ENCODE data around the gene CRTC1.

CRTC1 gene

DNA sequence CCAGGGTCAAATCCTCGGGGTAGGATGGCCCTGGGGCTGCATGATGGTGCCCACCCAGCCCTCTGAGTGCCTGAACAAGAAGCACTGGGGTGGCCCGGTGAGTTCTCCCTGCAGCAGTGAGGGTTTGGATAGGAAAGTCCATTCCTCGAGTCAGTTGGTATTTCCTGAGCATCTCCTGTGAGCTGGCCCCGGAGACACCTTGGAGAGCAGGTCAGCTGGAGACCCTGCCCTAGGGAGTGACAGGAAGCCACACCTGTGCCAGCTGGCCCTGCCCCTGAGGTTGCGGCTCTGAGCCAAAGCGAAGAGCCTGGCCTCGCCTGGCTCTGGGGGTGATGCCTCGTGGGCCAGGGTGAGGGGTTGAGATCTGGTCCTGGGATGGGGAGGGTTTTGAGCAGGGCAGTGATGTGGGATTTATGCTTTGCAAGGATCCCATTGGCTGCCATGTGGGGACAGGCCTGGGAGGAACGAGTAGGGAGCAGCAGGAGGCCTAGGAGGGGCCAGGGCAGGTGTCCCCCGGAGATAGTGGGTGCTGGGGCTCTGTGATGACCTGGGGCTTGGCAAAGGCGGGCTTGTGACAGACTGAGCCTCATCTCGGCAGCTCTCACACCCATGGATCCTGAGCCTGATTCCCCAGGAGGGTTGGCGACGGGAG lies 16.0 kb downstream of the CRTC1 start:
- no peak for ATAC-seq

DNA sequence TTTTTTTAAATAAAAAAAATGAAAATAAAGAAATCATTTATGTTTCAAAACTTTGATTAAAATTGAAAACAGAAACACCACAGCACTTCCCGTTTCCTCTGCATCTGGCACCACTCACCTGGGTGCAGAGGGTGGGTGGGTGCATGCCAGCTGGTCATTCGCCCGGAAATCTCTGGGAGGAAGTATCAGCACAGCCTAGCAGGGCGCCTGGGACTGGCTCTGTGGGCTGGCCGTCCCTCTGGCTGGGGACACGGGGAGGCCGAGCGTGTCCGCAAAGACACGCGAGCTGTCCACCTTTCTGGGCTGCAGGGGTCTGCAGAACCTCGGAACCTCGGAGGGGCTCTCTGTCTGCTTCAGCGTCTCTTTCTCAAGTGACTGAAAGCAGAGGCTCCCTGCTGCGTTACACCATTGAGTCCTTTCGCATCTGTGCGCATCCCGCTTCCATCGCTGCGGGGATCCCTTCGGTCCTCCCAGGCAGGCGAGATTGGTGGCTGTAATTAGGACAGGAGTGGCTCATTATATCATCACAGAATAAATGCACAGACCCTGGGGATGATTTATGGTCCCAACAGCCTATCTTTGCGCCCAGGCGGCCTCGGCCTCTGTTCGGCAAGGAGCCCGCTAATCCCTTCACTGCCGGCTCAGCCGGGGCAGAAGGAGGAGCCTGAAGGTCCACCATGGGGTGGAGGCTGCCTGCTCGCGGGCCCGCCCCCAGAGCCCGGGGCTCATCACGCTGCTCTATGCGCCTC lies 17.2 kb downstream of the CRTC1 start:
- TF ChIP-seq, protein P1, sequence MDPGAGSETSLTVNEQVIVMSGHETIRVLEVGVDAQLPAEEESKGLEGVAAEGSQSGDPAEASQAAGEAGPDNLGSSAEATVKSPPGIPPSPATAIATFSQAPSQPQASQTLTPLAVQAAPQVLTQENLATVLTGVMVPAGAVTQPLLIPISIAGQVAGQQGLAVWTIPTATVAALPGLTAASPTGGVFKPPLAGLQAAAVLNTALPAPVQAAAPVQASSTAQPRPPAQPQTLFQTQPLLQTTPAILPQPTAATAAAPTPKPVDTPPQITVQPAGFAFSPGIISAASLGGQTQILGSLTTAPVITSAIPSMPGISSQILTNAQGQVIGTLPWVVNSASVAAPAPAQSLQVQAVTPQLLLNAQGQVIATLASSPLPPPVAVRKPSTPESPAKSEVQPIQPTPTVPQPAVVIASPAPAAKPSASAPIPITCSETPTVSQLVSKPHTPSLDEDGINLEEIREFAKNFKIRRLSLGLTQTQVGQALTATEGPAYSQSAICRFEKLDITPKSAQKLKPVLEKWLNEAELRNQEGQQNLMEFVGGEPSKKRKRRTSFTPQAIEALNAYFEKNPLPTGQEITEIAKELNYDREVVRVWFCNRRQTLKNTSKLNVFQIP (CRISPR knock-in tag; IDR thresholded peaks at IDR 0.05; ENCODE audit: borderline replicate concordance, low read depth) = no peak
- TF ChIP-seq, protein P2, sequence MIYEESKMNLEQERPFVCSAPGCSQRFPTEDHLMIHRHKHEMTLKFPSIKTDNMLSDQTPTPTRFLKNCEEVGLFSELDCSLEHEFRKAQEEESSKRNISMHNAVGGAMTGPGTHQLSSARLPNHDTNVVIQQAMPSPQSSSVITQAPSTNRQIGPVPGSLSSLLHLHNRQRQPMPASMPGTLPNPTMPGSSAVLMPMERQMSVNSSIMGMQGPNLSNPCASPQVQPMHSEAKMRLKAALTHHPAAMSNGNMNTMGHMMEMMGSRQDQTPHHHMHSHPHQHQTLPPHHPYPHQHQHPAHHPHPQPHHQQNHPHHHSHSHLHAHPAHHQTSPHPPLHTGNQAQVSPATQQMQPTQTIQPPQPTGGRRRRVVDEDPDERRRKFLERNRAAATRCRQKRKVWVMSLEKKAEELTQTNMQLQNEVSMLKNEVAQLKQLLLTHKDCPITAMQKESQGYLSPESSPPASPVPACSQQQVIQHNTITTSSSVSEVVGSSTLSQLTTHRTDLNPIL (CRISPR knock-in tag; IDR thresholded peaks at IDR 0.05; ENCODE audit: low read depth) = no peak
- TF ChIP-seq ZFP30 (CRISPR knock-in tag; IDR thresholded peaks at IDR 0.05) = no peak
- TF ChIP-seq RARB (CRISPR knock-in tag; IDR thresholded peaks at IDR 0.05) = no peak
- no peak for TF ChIP-seq ZNF8 (CRISPR knock-in tag; IDR thresholded peaks at IDR 0.05)
- TF ChIP-seq, protein P3, sequence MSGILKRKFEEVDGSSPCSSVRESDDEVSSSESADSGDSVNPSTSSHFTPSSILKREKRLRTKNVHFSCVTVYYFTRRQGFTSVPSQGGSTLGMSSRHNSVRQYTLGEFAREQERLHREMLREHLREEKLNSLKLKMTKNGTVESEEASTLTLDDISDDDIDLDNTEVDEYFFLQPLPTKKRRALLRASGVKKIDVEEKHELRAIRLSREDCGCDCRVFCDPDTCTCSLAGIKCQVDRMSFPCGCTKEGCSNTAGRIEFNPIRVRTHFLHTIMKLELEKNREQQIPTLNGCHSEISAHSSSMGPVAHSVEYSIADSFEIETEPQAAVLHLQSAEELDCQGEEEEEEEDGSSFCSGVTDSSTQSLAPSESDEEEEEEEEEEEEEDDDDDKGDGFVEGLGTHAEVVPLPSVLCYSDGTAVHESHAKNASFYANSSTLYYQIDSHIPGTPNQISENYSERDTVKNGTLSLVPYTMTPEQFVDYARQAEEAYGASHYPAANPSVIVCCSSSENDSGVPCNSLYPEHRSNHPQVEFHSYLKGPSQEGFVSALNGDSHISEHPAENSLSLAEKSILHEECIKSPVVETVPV (CRISPR knock-in tag; IDR thresholded peaks at IDR 0.05) = no peak
- no peak for TF ChIP-seq ARNTL (CRISPR knock-in tag; IDR thresholded peaks at IDR 0.05; ENCODE audit: borderline replicate concordance, low read depth)
- TF ChIP-seq, protein P4, sequence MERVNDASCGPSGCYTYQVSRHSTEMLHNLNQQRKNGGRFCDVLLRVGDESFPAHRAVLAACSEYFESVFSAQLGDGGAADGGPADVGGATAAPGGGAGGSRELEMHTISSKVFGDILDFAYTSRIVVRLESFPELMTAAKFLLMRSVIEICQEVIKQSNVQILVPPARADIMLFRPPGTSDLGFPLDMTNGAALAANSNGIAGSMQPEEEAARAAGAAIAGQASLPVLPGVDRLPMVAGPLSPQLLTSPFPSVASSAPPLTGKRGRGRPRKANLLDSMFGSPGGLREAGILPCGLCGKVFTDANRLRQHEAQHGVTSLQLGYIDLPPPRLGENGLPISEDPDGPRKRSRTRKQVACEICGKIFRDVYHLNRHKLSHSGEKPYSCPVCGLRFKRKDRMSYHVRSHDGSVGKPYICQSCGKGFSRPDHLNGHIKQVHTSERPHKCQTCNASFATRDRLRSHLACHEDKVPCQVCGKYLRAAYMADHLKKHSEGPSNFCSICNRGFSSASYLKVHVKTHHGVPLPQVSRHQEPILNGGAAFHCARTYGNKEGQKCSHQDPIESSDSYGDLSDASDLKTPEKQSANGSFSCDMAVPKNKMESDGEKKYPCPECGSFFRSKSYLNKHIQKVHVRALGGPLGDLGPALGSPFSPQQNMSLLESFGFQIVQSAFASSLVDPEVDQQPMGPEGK (CRISPR knock-in tag; IDR thresholded peaks at IDR 0.05; ENCODE audit: borderline replicate concordance) = no peak
- TF ChIP-seq ZFP3 (CRISPR knock-in tag; IDR thresholded peaks at IDR 0.05) = no peak
- TF ChIP-seq ZNF565 (CRISPR knock-in tag; conservative IDR thresholded peaks at IDR 0.05; ENCODE audit: low read depth) = no peak
- ATAC-seq = peak; percentile 98

More for the DNA sequence above, 16.0 kb downstream of the CRTC1 start:
- TF ChIP-seq, protein P1 (CRISPR knock-in tag; IDR thresholded peaks at IDR 0.05; ENCODE audit: borderline replicate concordance, low read depth) = no peak
- TF ChIP-seq, protein P3 (CRISPR knock-in tag; IDR thresholded peaks at IDR 0.05) = no peak
- TF ChIP-seq ESRRG (CRISPR knock-in tag; IDR thresholded peaks at IDR 0.05) (no peak), SNAI2 (CRISPR knock-in tag; IDR thresholded peaks at IDR 0.05) (no peak), TCF4 (CRISPR knock-in tag; IDR thresholded peaks at IDR 0.05; ENCODE audit: borderline replicate concordance) (no peak), TOX (CRISPR knock-in tag; IDR thresholded peaks at IDR 0.05; ENCODE audit: borderline replicate concordance) (no peak), RARB (CRISPR knock-in tag; IDR thresholded peaks at IDR 0.05) (no peak), GLIS3 (CRISPR knock-in tag; IDR thresholded peaks at IDR 0.05) (no peak), ZNF565 (CRISPR knock-in tag; conservative IDR thresholded peaks at IDR 0.05; ENCODE audit: low read depth) (no peak), ZC3H10 (CRISPR knock-in tag; IDR thresholded peaks at IDR 0.05) (no peak), ARNTL (CRISPR knock-in tag; IDR thresholded peaks at IDR 0.05; ENCODE audit: borderline replicate concordance, low read depth) (no peak), CSDC2 (CRISPR knock-in tag; IDR thresholded peaks at IDR 0.05) (no peak), ISL1 (CRISPR knock-in tag; IDR thresholded peaks at IDR 0.05) (no peak), ZFP3 (CRISPR knock-in tag; IDR thresholded peaks at IDR 0.05) (no peak)
- TF ChIP-seq, protein P4 (CRISPR knock-in tag; IDR thresholded peaks at IDR 0.05; ENCODE audit: borderline replicate concordance) = no peak

Measured in SK-N-SH treated with all-trans-retinoic acid at 6 μM for 48 hours (cell line).